Effector CD8-positive, alpha-beta T cell (primary cell): Measurements from ENCODE around the gene EFCAB14.
"Not testable (repeated sequence)": the region's sequence is repeated elsewhere in the genome, so short reads cannot be mapped to it uniquely, and the experiment has no call there.

Experiments used
- DNase-seq: peaks from one replicate; lab custom pipeline; 2025; lab: John Stamatoyannopoulos, UW

The EFCAB14 gene

GRCh38 chr1:46723901-46724300 is 5.0 kb upstream of the EFCAB14 start:
- DNase-seq = no peak

DNA sequence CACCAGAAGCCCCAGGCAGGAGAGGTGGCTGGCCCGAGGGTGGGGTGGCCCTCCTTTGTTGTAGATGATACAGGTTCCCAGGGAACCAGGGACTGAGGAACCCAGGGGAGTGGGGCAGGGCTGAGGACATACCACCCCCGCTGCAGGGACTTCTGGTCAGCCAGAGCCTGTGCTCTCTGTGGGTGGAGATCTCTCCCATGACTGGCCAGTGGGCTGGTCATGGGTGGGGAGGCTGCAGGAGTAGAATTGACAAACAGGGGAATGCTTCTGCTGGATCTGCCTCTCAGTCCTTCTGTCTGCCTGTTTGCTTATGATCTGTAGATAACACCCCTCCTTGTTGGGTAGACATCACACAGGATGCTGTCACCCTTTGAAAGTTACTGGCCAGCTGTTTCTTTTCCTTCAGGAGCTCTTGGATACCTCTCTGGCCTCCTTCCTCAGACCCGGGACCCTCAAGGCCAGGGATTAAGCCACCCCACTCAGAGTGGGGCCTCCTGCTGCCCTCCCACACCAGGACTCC is 2.8 kb upstream of the EFCAB14 start:
- DNase-seq = no peak

DNA sequence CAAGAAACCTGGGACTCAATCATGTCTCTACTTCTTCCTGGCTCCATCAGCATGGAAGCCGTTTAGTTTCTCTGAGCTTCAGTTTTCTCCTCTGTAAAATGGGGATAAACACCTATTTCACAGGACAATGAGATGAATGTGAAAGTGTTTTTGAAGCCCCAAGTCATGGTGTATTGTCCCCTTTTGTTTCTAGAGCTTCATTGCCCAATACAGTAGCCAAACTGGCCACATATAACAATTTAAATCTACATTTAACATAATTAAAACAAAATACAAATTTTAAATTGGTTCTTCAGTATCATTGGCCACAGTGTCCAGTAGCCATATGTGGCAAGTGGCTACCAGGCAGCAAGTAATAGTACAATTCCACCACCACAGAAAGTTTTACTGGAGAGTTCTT is 2.3 kb upstream of the EFCAB14 start:
- no peak for DNase-seq

GRCh38 chr1:46720319-46720718 is 1.4 kb upstream of the EFCAB14 start:
- not testable (repeated sequence) for DNase-seq

DNA sequence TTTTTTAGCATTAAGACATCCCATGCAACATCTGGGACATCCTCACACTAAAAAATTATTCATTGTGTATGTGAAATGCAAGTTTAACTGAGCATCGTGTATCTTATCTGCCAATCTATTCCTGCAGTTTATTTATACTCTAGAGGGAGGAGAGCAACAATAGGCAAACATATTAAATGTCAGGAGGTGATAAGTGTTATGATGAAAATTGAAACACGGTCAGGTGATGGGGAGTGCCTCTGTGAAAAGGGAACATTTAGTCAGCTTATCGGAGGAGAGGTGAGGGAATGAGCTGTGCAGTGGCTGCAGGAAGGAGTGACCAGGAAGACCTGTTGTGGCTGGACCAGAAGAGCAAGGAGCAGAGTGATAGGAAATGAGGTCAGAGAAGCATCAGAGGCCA is 775 bp upstream of the EFCAB14 start:
- no peak for DNase-seq

GRCh38 chr1:46718340-46718726 is 581 bp downstream of the EFCAB14 start:
- DNase-seq = no peak

DNA sequence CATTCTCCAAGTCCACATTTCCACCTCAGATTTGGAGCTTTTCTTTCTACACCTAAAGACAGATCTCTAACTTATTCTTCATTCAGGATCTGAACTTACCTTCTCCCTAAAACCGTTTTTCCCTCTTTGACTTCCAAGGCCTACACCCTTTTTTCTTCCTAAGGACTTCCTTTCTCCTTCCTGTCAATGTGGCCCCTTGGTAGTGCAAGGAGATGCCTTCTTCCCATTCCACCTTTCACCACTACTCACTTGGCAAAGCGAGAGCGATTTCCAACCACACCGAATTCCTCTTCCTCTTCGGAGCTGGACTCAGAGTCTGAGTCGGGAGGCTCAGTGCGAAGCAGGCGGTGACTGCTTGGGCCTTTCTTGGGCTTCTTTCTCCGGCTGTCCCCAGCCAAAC is 1.3 kb downstream of the EFCAB14 start:
- DNase-seq = no peak

- no peak for DNase-seq
These were observed 3.9 kb downstream of the EFCAB14 start for GRCh38 chr1:46714976-46715375.

DNA sequence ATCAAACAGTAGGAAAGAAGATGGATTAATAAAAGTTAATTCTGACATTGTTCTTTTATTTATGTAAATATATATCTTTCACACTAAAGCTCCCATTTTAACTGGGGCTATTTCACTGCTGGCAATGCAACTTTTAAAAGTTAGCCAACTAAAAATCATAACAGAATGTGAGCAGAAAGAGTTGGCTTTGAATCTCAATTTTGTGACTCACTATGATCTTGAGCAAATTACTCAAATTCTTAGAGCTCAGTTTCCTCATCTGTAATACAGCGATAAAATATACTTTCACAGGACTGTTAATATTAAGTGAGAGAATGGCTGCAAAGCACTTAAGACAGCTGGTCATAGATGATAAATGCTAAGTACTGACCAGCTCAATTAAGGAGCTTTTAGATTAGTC is 10.8 kb downstream of the EFCAB14 start:
- DNase-seq = no peak

DNA sequence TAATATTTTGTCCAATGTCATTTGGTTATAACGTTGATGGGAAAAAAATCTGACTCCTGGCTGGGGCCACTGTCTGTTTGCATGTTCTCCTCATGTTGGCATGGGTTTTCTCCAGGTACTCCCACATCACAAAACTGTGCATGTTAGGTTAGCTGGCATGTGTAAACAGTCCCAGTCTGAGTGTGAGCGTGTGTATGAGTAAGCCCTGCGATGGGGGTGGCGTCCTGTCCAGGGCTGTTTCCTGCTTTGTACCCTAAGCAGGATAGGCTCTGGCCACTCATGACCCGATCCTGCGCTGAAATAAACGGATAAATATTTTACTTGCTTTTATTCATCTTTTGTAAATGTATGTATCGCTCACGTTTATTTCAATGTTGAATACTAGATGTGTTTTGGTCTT is 13.5 kb downstream of the EFCAB14 start:
- no peak for DNase-seq

GRCh38 chr1:46703927-46704641 is 14.8 kb downstream of the EFCAB14 start:
- no peak for DNase-seq

DNA sequence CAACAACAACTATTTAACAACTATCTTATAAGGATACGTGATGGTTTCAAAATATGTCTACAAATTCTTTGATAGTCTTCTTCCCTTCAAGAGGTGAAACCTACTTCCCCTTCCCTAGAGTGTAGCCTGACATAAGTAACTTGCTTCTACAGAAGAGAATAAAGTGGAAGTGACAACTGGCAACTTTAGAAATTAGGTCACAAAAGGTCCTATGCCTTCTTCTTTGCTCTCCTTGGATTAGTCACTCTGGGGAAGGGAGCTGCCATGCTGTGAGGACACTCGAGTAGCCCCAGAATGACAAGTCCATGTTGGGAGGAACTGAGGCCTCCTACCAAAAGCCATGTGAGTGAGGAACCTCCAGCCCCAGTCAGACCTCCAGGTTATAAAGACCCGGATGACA is 19.2 kb downstream of the EFCAB14 start:
- DNase-seq = no peak

- DNase-seq = no peak
These were observed 21.9 kb downstream of the EFCAB14 start for GRCh38 chr1:46697053-46697452.

DNA sequence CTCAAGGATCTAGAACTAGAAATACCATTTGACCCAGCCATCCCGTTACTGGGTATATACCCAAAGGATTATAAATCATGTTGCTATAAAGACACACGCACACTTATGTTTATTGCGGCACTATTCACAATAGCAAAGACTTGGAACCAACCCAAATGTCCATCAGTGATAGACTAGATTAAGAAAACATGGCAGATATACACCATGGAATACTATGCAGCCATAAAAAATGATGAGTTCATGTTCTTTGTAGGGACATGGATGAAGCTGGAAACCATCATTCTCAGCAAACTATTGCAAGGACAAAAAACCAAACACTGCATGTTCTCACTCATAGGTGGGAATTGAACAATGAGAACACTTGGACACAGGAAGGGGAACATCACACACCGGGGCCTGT is 24.2 kb downstream of the EFCAB14 start:
- DNase-seq = not testable (repeated sequence)

DNA sequence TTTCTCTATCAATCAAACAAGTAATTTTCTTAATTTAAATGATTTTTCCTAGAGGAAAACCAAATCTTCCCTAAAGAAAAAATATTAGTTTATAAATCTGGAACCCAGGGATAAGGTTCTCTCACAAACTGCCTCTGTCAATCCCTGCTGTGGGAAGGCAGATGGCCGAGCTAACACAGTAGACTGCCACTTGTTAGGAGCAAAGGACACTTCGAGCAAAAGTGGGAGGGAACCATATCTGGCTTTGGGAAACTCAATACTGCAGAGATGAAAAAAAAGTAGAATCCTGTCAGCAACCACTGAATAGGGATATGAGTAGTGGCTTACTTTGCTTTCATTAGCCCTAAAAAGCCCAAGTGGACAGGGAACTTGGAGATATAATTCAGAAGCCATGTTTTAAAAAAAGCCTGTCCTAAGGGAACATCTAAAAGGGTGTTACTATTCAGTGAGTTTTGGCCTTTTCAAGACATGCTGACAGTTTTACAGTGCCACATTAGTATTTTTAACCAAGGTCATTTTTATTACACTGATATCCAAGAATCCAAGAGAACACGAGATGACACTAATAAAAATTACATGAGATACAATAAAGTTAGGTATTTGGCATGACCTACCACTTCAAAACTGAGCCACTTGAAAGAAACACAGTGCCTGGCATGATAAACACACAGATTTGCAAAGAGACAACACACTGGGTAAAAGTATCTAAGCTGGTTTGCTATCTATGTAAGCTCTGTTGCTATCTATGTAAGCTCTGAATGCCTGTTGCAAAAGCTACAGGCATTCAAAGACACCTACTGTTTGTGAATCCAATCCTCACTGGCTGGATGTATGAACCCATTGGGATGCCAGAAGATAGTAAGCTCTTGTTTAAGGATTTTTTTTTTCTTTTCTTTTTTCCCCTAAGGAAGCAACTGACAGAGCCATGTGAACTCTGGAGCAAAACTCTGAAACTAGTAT is 25.8 kb downstream of the EFCAB14 start:
- no peak for DNase-seq

DNA sequence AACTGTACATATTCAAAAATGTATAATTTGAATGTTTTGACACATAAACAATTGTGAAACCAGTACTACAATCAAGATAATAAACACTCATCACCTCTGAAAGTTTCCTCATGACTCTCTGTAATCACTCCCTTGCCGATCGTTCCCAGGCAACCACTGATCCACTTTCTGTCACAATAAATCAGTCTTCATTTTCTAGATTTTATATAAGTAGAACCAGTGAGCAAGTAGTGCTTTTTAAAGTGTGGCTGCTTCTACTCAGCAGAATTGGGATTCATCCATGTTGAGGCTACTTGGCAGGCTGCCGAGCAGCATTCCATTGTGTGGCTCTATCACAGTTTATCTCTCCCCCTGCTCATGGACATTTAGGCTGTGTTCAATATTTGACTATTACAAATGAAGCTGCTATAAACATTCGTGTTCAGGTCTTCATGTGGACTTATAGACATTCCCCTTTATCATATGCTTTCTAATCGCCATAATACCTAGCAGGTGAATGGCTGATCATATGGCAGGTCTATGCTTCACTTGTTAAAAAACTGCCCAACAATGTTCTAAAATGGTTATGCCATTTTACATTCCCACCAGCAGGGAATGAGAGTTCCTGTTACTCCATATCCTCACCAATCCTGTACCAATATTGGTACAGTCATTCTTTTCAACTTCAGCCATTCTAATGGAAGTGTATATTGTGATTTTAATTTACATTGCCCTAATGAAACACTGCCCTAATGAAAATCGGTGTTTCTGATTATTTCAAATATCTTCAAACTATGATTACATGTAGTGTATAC is 26.7 kb downstream of the EFCAB14 start:
- no peak for DNase-seq

GRCh38 chr1:46690931-46691421 is 27.9 kb downstream of the EFCAB14 start:
- no peak for DNase-seq

GRCh38 chr1:46689897-46690296 is 29.0 kb downstream of the EFCAB14 start:
- DNase-seq = no peak

GRCh38 chr1:46689356-46689755 is 29.6 kb downstream of the EFCAB14 start:
- no peak for DNase-seq

DNA sequence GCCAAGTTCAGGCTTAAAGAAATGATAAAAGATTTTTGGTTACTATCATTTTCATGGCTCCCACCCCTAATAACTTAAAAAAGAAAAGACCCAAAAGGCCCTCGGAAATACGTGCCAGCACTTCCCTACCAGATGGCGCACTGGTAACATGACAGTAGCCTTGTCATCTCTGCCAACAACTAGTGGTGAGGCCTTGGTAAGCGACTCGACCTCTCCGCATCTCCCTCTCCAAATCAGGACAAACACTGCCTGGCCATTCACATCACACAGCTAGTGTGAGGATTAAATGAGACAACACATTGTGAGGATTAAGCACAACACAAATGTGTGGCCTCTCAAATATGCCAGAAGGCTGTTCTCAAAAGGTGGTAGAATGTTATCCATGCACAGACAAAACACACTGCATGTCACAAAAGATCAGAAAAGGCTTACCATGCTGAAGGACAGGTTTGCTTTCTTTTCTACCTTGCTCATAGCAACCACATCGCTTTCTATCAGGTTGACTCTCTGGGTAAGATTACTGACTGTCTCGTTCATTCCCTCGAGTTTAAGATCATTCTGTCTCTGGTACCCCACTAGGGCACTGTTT is 30.9 kb downstream of the EFCAB14 start:
- no peak for DNase-seq

- no peak for DNase-seq
These were observed 31.7 kb downstream of the EFCAB14 start for GRCh38 chr1:46687093-46687659.
